ENCODE data around the gene DCLRE1B.

- TF ChIP-seq CTCF (IDR thresholded peaks at IDR 0.05; ENCODE audit: poor library complexity) (no peak), EZH2 (IDR thresholded peaks at IDR 0.05; ENCODE audit: borderline replicate concordance) (no peak)
These were observed 11.9 kb upstream of the DCLRE1B start for GRCh38 chr1:113893267-113893666.

All from hepatocyte (in vitro differentiated cells).